Neuron (in vitro differentiated cells): ENCODE measurements around the gene UNC5C.

Experiments used
- H2AFZ ChIP-seq: one replicate; pipeline ENCODE4 v1.6.1; 2013; ENCODE audit warnings: low read depth, mild to moderate bottlenecking, inconsistent platforms, low read length, moderate library complexity
- H3K27me3 ChIP-seq: one replicate; pipeline ENCODE4 v1.6.1; 2013; ENCODE audit warnings: low read length; ENCODE audit not compliant: insufficient read depth
- H3K36me3 ChIP-seq: one replicate; pipeline ENCODE4 v1.6.1; 2013; ENCODE audit warnings: low read length; ENCODE audit not compliant: insufficient read depth
- H3K4me1 ChIP-seq: one replicate; pipeline ENCODE4 v1.6.1; 2013; ENCODE audit warnings: low read length; ENCODE audit not compliant: insufficient read depth
- H3K4me3 ChIP-seq: 2 replicates; pipeline ENCODE4 v1.5.1; 2013; ENCODE audit warnings: mild to moderate bottlenecking, low read length, moderate library complexity
- H3K9me3 ChIP-seq: one replicate; pipeline ENCODE4 v1.6.1; 2013; ENCODE audit warnings: low read length

The UNC5C gene

DNA sequence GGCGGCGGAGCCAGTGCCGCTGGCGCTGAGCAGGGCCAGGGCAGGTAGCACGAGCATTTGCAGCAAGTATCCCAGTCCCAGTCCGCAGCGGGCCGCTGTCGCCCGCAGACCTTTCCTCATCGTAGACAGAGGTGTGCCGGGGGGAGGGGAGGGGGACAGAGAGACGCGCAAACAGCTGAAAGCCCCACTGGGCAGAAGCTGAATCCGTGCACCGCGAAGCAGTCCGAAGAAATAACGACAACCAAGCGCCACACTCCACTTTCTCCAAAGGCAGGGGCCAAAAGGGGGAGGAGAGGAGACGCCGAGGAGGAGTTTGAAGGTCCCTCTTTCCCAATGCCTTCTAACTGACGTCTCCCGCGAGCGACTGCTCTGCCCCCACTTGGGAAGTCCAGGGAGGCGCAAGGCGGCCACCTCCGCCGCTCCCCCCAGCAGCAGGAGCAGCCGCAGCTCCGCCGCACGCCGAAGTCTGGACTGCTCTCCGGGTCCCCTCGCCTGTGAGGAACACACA, at the start of gene UNC5C:
TSS of gene UNC5C (minus strand) at position 236 of the 508 bp plus-strand sequence.
- Histone ChIP-seq H3K9me3 (no peaks in the 10 kb centered on the region), H3K4me1 (peaks cover 30% of the 10 kb centered on the region), H2AFZ (peak within 1 kb of the TSS; percentile 94), H3K4me3 (peak within 1 kb of the TSS; percentile 78), H3K36me3 (no peaks in the 10 kb centered on the region), H3K27me3 (no peaks in the 10 kb centered on the region)

DNA sequence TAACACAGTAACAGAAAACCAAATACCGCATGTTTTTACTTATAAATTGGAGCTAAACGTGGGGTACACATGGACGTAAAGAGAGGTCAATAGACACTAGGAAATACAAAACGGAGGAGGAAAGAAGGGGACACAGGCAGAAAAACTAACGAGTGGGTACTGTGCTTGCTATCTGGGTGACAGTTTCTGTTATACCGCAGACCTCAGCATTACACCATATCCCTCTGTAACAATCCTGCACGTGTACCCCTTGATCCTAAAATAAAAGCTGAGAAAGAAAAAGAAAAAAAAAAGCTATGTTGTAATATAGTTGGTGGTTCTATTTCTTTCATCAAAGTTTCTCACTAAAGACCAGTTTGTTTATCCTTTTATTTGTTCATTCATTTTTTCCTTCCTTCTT, 47.9 kb upstream of the UNC5C start:
- no peaks in the 10 kb centered on the region for H3K9me3 ChIP-seq
- no peaks in the 10 kb centered on the region for H3K36me3 ChIP-seq
- no peak overlapping the region for H2AFZ ChIP-seq
- no peaks in the 10 kb centered on the region for H3K27me3 ChIP-seq
- no peak overlapping the region for H3K4me3 ChIP-seq
- H3K4me1 ChIP-seq: no peaks in the 10 kb centered on the region

DNA sequence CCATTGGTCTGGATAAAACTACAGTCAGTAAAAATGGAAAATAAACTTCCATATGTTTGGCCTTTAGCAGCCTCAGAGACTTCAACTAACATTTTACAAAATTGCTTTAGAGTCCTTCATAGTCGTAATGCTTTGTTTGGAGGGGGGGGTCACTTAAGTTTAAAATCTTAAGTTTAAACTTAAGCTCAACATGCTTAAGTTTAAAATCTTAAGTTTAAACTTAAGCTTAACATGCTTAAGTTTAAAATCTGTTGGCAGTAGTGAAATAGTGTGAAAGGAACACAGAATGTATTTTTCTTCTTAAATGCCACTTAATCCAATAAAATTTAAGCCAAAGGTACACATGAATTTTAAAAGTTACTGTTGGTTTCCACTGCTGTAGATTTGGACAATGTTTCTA, 45.9 kb upstream of the UNC5C start:
- H3K27me3 ChIP-seq: no peaks in the 10 kb centered on the region
- no peaks in the 10 kb centered on the region for H3K4me1 ChIP-seq
- H3K36me3 ChIP-seq: no peaks in the 10 kb centered on the region
- H3K9me3 ChIP-seq: no peaks in the 10 kb centered on the region
- no peak overlapping the region for H3K4me3 ChIP-seq
- no peak overlapping the region for H2AFZ ChIP-seq

DNA sequence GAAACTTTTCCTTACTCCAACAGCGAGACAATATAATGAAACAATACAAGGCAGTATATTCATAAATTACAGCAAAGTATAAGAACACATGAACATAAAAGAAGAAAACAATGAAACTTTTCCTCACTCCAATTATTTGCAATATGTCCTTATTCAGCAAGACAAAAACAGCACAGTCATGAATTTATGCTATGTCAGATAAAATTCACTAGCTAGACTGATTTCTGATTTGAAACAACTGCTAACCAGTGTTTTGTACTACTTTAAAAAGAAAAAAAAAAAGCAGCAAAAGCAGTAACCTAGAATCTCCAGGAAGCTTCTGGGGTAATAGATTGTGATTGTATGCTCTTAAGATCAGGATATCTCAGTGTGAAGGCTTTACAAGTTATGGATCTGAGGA, 45.2 kb upstream of the UNC5C start:
- Histone ChIP-seq H3K4me1 (no peaks in the 10 kb centered on the region), H3K36me3 (no peaks in the 10 kb centered on the region), H3K9me3 (no peaks in the 10 kb centered on the region), H3K4me3 (no peak overlapping the region), H2AFZ (no peak overlapping the region), H3K27me3 (no peaks in the 10 kb centered on the region)

DNA sequence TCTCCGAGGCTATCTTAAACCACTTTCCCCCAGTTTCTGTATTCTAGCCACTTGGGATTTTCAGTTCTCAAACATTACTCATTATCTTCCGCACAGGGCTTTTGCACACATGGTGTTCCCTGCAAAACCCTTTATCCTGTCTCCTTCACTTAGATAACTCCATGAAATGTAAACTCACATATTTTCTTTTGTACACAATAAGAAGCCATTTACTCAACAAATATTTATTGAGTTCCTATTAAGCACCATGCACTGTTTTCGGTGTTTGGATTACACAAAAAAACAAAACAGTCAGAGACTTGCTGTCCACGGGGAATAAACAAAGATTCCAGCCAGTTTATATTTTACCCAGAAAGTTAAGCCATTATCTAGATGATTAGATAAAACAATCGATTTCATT, 42.5 kb upstream of the UNC5C start:
- Histone ChIP-seq H3K4me1 (no peaks in the 10 kb centered on the region), H2AFZ (no peak overlapping the region), H3K36me3 (no peaks in the 10 kb centered on the region), H3K4me3 (no peak overlapping the region), H3K9me3 (no peaks in the 10 kb centered on the region), H3K27me3 (no peaks in the 10 kb centered on the region)

DNA sequence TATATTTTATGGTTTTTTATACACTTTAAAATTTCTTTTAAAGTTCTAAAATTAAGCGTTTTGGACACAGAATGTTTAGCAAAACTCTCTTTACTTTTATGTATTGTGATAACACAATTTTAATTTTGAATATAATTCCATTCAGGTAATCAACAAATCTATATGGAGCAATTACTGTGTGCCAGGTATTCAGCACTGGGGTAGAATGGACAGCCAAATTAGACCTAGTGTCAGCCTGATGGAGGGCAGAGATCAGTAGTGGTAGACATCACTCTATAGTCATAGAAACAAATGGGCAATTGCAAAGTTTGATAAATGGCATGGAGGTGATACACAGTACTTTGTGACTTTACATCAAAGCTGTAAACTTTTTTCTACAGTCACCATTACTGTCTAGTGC, 41.8 kb upstream of the UNC5C start:
- Histone ChIP-seq H2AFZ (no peak overlapping the region), H3K4me3 (no peak overlapping the region), H3K9me3 (no peaks in the 10 kb centered on the region), H3K27me3 (no peaks in the 10 kb centered on the region), H3K4me1 (no peaks in the 10 kb centered on the region), H3K36me3 (no peaks in the 10 kb centered on the region)

DNA sequence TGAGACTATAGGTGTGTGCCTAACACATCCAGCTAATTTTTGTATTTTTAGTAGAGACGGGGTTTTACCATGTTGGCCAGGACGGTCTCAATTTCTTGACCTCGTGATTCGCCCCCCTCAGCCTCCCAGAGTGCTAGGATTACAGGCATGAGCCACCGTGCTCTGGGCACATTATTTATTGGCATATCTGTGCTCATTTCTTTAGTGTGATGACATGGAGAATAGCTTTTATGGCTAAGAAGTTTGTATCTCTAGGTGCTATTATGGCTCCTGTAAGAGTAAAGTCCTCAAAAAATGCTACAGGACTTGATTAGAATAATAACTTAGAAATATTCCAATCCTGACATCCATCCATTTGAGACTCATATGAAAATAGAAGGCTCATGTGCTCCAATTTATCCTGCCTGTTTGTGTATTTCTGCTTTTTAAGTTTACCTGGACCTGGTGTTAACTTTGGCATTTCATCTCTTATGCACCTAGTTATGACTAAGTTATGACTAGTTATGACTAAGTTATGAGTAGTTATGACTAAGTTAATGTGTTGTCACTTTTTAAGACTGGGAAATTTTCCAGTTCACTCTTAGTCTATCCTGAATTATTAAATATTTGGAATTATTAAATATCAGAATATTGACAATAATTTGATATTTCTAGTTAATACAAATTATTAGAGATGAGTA, 36.4 kb upstream of the UNC5C start:
- Histone ChIP-seq H2AFZ (no peak overlapping the region), H3K4me3 (no peak overlapping the region), H3K4me1 (peaks cover 4% of the 10 kb centered on the region), H3K27me3 (no peaks in the 10 kb centered on the region), H3K36me3 (no peaks in the 10 kb centered on the region), H3K9me3 (peaks cover 2% of the 10 kb centered on the region)

DNA sequence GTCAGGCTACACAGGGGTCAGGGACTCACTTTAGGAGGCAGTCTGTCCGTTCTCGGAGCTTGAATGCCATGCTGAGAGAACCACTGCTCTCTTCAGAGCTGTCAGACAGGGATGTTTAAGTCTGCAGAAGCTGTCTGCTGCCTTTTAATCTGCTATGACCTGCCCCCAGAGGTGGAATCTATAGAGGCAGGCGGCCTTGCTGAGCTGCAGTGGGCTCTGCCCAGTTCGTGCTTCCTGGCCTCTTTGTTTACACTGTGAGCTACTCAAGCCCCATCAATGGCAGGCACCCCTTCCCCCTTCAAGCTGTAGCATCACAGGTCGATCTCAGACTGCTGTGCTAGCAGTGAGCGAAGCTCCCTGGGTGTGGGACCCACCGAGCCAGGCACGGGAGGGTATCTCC, 31.5 kb upstream of the UNC5C start:
- H2AFZ ChIP-seq: no peak overlapping the region
- peaks cover 6% of the 10 kb centered on the region for H3K4me1 ChIP-seq
- H3K4me3 ChIP-seq: no peak overlapping the region
- H3K36me3 ChIP-seq: no peaks in the 10 kb centered on the region
- H3K27me3 ChIP-seq: no peaks in the 10 kb centered on the region
- peaks cover 2% of the 10 kb centered on the region for H3K9me3 ChIP-seq

DNA sequence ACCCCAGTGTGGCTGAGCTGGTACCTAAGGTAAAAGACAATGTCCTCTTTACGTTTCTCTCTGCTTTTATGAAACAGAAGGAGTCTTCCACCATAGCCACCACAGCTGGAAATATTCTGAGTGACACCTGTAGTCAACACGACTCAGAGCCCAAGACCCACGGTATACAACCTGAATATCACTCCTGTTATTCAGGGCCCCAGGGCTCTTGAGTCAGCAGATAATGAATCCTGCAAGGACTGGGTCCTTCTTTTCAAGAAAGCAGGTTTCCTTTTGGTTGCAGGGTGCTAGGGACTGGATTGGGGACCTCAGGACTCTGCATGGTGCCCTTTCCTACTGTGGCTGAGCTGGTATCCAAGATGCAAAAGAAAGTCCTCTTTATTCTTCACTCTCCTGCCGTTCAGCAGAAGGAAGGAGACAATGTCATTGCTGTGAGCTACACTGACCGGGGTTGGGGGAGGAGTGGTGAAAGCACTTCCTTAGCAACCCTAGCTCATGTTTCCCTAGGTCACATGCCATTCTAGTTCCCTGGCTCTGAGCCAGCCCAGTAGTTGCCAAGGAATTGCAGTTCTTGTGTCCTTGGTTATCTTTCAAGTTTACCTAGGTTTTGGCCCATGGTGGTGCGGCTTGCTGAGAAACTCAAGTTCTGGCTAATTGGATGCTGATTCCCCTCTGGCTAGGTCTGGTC, 23.7 kb upstream of the UNC5C start:
- peaks cover 9% of the 10 kb centered on the region for H3K4me1 ChIP-seq
- H3K36me3 ChIP-seq: no peaks in the 10 kb centered on the region
- H3K9me3 ChIP-seq: no peaks in the 10 kb centered on the region
- peak overlapping the region; percentile 42 for H2AFZ ChIP-seq
- no peak overlapping the region for H3K4me3 ChIP-seq
- H3K27me3 ChIP-seq: no peaks in the 10 kb centered on the region

DNA sequence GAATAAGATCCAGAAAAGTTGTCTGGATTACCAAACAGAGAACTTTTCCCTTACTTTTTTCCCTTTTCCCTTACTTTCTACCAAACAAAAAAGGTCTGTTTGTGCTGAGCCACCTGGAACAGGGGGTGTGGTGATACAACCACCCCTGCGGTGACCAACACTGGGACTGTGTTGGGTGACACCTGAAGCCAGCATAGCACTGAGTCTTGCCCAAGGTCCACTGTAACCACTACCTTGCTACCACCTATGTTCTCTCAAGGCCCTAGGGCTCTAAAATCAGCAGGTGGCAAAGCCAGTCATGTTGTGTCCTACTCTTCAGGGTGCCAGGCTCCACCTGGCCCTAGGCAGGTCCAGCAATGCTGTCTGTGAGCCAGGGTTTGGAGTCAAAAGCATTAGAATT, 22.8 kb upstream of the UNC5C start:
- Histone ChIP-seq H3K4me3 (no peak overlapping the region), H3K4me1 (peaks cover 9% of the 10 kb centered on the region), H3K36me3 (no peaks in the 10 kb centered on the region), H3K9me3 (no peaks in the 10 kb centered on the region), H3K27me3 (no peaks in the 10 kb centered on the region), H2AFZ (no peak overlapping the region)

DNA sequence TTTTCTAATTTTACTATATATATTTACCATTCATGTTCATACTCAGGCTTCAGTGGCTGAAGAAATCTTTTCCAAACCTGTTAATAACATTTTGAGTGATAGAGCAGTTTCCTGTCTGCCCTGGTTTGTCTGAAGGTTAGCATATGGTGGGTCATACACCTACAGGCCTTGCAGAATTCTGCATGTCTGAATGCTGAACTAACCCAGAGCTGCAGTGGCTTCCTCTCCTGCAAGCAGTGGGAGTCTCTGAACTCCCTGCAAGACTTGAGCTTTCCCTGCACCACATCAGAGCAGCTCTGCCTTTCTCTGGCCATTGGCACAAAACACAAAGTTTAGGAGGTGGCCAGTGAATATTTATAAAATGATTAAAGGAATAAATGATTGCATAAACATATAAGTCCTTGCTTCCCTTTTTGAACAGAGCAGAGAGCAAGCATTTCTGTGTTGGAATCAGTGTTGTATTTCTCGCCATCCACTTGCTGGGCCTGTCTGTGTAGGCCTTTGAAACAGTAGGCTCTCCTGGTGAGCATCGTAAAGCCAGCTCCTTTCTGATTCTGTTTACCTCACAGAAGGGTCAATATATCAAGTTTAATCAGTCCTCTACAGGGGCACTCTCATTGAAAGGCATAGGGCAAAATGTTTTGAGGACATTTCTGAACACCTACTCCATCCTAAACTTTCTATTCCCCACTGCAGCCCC, 15.0 kb upstream of the UNC5C start:
- no peak overlapping the region for H2AFZ ChIP-seq
- no peaks in the 10 kb centered on the region for H3K9me3 ChIP-seq
- no peak overlapping the region for H3K4me3 ChIP-seq
- H3K4me1 ChIP-seq: no peaks in the 10 kb centered on the region
- no peaks in the 10 kb centered on the region for H3K36me3 ChIP-seq
- no peaks in the 10 kb centered on the region for H3K27me3 ChIP-seq

DNA sequence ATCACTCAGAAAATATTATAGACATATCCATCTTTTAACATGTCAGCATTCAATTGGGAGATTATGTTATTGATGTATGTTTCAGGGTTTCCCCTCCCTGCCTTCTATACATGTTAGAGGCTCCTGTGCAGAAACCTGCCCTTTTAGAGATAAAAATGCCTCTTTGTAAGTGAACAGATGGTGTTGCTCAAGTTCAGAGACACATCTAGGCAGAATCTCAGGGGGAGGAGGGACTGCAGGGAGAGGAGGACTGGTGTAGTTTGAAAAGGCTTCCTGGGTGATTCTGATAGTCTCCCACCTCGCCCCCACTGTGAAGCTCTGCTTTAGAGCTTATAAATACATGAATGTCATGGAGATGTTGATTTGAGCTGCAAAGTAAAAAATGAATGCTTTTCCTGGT, 12.0 kb upstream of the UNC5C start:
- Histone ChIP-seq H3K36me3 (no peaks in the 10 kb centered on the region), H3K4me1 (no peaks in the 10 kb centered on the region), H2AFZ (no peak overlapping the region), H3K9me3 (no peaks in the 10 kb centered on the region), H3K4me3 (no peak overlapping the region), H3K27me3 (no peaks in the 10 kb centered on the region)

DNA sequence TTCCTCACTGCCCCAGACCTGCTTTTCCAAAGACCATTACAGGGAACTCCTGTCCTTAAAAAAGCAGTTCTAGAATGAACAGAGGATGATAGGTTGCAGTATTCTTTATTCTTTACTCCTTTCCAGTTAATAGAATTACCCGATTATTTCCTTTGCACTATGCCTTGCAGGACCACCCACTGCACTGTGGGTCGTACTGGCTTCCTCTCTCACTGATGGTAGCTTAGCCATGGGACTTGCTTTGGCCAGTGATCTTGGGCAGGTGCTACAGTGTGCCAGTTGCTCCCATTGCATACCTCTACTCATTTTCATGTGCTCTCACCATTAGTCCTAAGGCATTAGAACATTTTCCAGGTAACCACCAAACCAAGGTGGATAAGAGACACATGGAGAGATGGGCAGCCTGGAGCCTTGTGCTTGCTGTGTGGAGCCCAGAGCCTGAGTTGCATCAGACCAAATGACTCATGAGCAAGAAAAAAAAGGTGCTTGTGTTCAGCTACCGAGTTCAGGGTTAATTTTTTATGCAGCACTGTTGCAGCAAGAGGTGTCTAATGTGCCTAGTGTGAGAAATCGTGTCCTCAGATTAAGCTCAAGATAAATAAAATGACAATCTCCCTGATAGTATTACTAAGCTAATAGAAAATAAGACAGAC, 7.6 kb upstream of the UNC5C start:
- no peak overlapping the region for H2AFZ ChIP-seq
- H3K27me3 ChIP-seq: no peaks in the 10 kb centered on the region
- no peak overlapping the region for H3K4me3 ChIP-seq
- no peaks in the 10 kb centered on the region for H3K4me1 ChIP-seq
- H3K9me3 ChIP-seq: no peaks in the 10 kb centered on the region
- H3K36me3 ChIP-seq: no peaks in the 10 kb centered on the region
